GM12875 (cell line): ENCODE data around the gene CTSW.

Experiments
- H3K4me3 ChIP-seq: one replicate; pipeline ENCODE4 v1.5.1; 2011; ENCODE audit warnings: low read depth, low read length, control low read depth
- CTCF ChIP-seq: IDR thresholded peaks from 2 replicates; pipeline ENCODE4 v1.5.1; 2011; ENCODE audit warnings: low read depth, mild to moderate bottlenecking, control low read depth, inconsistent platforms, low read length, moderate library complexity, borderline replicate concordance; ENCODE audit not compliant: insufficient read depth

CTSW gene

GRCh38 chr11:65880027-65880426 is 390 bp downstream of the CTSW start:
- TF ChIP-seq CTCF: no peak
- no peak overlapping the region for H3K4me3 ChIP-seq

GRCh38 chr11:65880844-65881421 is 1.3 kb downstream of the CTSW start:
- TF ChIP-seq CTCF: no peak
- H3K4me3 ChIP-seq: no peak overlapping the region

DNA sequence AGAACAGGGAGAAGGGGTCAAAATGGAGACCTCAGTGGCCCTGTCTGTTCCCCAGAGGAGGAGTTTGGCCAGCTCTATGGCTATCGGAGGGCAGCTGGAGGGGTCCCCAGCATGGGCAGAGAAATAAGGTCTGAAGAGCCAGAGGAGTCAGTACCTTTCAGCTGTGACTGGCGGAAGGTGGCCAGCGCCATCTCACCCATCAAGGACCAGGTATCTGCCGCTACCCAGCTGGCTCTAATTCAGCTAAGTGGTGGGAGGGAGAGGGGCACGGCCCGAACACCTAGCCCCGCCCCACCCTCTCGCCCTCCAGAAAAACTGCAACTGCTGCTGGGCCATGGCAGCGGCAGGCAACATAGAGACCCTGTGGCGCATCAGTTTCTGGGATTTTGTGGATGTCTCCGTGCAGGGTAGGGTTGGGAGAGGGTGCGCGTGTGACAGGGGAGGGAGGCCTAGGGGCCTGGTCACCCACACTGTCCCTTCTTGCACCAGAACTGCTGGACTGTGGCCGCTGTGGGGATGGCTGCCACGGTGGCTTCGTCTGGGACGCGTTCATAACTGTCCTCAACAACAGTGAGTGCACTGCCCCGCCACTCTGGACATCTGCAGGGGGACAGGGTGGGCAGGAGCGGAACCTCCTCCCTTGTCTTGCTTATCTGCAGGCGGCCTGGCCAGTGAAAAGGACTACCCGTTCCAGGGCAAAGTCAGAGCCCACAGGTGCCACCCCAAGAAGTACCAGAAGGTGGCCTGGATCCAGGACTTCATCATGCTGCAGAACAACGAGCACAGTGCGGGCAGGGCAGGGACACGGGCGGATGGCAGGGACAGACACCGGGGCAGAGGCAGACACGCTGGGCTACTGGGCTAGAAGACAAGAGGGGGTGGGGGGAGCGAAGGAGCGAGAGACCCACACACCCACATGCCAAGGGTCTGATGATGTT is 2.8 kb downstream of the CTSW start:
- no peak overlapping the region for H3K4me3 ChIP-seq
- TF ChIP-seq CTCF: no peak

- no peak for TF ChIP-seq CTCF
- H3K4me3 ChIP-seq: no peak overlapping the region
Measured at GRCh38 chr11:65883058-65883761, 3.6 kb downstream of the CTSW start.

- no peak for TF ChIP-seq CTCF
- no peak overlapping the region for H3K4me3 ChIP-seq
Measured at GRCh38 chr11:65883786-65884715, 4.4 kb downstream of the CTSW start.

DNA sequence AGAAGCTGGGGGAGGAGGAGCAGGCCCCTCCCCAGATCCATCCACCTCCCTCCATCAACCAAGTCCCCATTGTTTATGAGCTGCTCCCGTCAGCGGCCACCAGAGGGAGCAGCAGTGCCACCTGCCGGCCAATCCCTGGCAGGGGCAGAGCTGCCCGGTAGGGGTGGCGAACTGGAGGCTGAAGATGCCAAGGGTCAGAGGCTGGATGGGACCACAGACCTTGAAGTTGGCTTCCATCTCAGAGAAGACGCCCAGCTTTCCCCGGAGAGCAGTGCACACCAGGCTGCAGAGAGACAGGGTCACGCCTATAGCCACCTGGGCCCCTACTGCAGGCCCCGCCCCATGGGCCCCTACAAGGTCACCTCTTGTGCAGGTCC is 5.1 kb downstream of the CTSW start:
- TF ChIP-seq CTCF: peak; percentile 99
- no peak overlapping the region for H3K4me3 ChIP-seq
